ENCODE results near the gene TUBAL3.

Gene TUBAL3

GRCh38 chr10:5355594-5356301, 48.9 kb downstream of the TUBAL3 start:
- intact Hi-C loops (cut with DNase I) = no loop called here
- DNase-seq = no peak

DNA sequence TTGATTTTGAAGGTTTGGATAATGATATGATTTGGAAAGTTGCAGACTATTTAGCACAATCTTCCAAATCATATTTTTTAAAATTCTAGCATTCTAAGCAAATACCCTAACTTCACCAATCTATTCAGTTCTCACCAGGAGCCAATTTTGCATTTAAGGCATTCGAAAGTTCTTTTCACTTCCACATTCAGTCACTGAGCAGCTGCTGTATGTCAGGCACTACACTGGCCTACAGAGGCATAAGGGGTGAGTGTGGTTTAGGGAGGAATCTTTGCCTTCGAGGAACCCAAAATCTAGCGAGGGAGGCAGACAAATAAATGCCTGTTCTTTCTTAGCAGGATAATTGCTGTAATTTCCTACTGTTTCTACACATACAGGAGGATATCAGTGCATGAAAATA, 50.6 kb downstream of the TUBAL3 start:
- intact Hi-C loops (cut with DNase I) = no loop called here
- no peak for DNase-seq

GRCh38 chr10:5349362-5349761, 55.3 kb downstream of the TUBAL3 start:
- intact Hi-C loops (cut with DNase I) = no loop called here
- no peak for DNase-seq

- no peak for DNase-seq
- intact Hi-C loops (cut with DNase I) = no loop called here
These were observed 57.7 kb downstream of the TUBAL3 start for GRCh38 chr10:5346881-5347280.

GRCh38 chr10:5344746-5345145, 59.9 kb downstream of the TUBAL3 start:
- DNase-seq = no peak

DNA sequence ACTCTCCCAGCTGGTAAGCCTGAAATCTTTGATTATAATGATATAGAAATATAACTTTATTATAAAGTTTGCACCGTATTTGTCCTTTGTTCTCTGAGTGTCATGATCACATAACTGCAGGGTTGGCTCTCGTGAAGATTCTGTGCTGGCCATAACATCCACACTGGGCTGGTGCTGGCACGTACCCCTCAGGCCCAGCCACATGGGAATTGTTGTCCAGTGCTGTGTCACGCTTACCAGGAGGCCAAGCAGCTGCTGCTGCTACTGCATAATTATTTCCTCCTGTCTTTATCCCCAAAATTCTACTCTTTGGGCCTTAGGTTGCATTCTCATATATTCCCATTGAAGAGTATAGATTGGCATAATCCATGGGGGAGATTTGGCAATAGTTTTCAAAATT, 60.6 kb downstream of the TUBAL3 start:
- intact Hi-C loops (cut with DNase I) = no loop called here
- DNase-seq = no peak

More at GRCh38 chr10:5344746-5345145, 59.9 kb downstream of the TUBAL3 start:
- intact Hi-C loops (cut with DNase I) = no loop called here

DNA sequence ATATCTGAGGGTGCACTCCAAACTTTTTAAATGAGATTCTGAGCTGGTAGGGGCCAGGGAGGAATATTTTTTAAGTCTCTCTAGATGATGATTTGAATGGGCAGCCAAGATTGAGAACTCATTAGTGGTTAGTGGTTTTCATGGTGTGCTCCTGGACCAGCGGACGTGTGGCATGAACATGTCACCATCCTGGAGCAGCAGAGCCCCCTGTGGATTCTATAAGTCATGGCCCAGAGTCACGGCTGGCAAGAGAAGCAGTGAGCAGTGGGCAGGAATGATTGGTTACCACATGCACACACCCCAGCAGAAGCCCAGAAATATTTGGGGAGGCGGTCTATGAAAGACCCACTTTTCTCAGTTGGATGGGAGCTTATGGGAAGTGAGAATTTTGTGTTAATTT, 61.1 kb downstream of the TUBAL3 start:
- intact Hi-C loops (cut with DNase I) = no loop called here
- DNase-seq = no peak

Measured in head of caudate nucleus (tissue), 42 donors.